Stimulated activated CD4-positive, alpha-beta T cell treated with anti-CD3 and anti-CD28 coated beads, Interleukin-4, amount 100 ng/mL, for 48 hours (primary cell): Measurements from ENCODE around the gene SORL1-AS1.

ENCODE experiments used
- DNase-seq, 2 donors: peaks; one replicate each; pipeline ENCODE4 v3.0.0-alpha.2; 2020; ENCODE audit warnings: low read depth in 2 of 2

The SORL1-AS1 gene

GRCh38 chr11:121476379-121477032 is 23.7 kb upstream of the SORL1-AS1 start:
- DNase-seq: no peak

GRCh38 chr11:121474680-121475079 is 21.9 kb upstream of the SORL1-AS1 start:
- no peak for DNase-seq

GRCh38 chr11:121473064-121473777 is 20.5 kb upstream of the SORL1-AS1 start:
- DNase-seq: no peak

- no peak for DNase-seq
Measured at GRCh38 chr11:121472312-121472711, 19.5 kb upstream of the SORL1-AS1 start.

- DNase-seq: no peak
Measured at GRCh38 chr11:121471167-121471566, 18.4 kb upstream of the SORL1-AS1 start.

- DNase-seq: no peak
Measured at GRCh38 chr11:121469910-121470309, 17.1 kb upstream of the SORL1-AS1 start.

- DNase-seq: peak; percentile 64 to 79
Measured at GRCh38 chr11:121467965-121468364, 15.2 kb upstream of the SORL1-AS1 start.

- DNase-seq: no peak
Measured at GRCh38 chr11:121467471-121467870, 14.7 kb upstream of the SORL1-AS1 start.

GRCh38 chr11:121466063-121466794 is 13.5 kb upstream of the SORL1-AS1 start:
- DNase-seq: peak in 1 of 2 donors; percentile 58

GRCh38 chr11:121465709-121466062 is 12.9 kb upstream of the SORL1-AS1 start:
- no peak for DNase-seq

GRCh38 chr11:121464352-121464946 is 11.7 kb upstream of the SORL1-AS1 start:
- peak; percentile 71 to 80 for DNase-seq

- no peak for DNase-seq
Measured at GRCh38 chr11:121463689-121464335, 11.0 kb upstream of the SORL1-AS1 start.

- DNase-seq: no peak
Measured at GRCh38 chr11:121461843-121462242, 9.1 kb upstream of the SORL1-AS1 start.

GRCh38 chr11:121460941-121461514 is 8.3 kb upstream of the SORL1-AS1 start:
- no peak for DNase-seq

- no peak for DNase-seq
Measured at GRCh38 chr11:121459413-121460017, 6.7 kb upstream of the SORL1-AS1 start.

GRCh38 chr11:121458551-121458950 is 5.8 kb upstream of the SORL1-AS1 start:
- no peak for DNase-seq

GRCh38 chr11:121456816-121457431 is 4.2 kb upstream of the SORL1-AS1 start:
- DNase-seq: no peak

GRCh38 chr11:121456151-121456550 is 3.4 kb upstream of the SORL1-AS1 start:
- DNase-seq: no peak

- DNase-seq: no peak
Measured at GRCh38 chr11:121455115-121455514, 2.3 kb upstream of the SORL1-AS1 start.

GRCh38 chr11:121453589-121454299 is 977 bp upstream of the SORL1-AS1 start:
- DNase-seq: no peak
